Activated B cell treated with CpG ODN at 0.5 μM for 24 hours (primary cell): ENCODE data around the gene HMGB1. TPM values are rescaled to one million over a fixed set of nuclear protein-coding genes. Genes with fewer than 3 reads are reported as not detected.

ENCODE experiments used
- ATAC-seq: fragments of 200-7000 bp; cut with Tn5 transposase; one replicate; pipeline ENCODE4 v1.10.0; 2021; ENCODE audit warnings: low read depth, mild to moderate bottlenecking, moderate library complexity
- CTCF ChIA-PET: fragments of 350-600 bp; sonication (Branson Sonifier 250); formaldehyde crosslinking; loops from one replicate; lab custom pipeline; 2021; ENCODE audit warnings: antibody characterized with exemption; lab: Charles Lee
- POLR2A ChIA-PET: fragments of 350-600 bp; sonication (Branson Sonifier 250); formaldehyde crosslinking; loops from one replicate; lab custom pipeline; 2021; ENCODE audit warnings: antibody characterized with exemption; lab: Charles Lee
- DNase-seq: peaks from one replicate; pipeline ENCODE4 v3.0.0; 2022
- H3K27ac Mint-ChIP-seq: one replicate; pipeline ENCODE4 v1.8.0; 2020; ENCODE audit warnings: mixed read lengths
- H3K27me3 Mint-ChIP-seq: one replicate; pipeline ENCODE4 v1.8.0; 2021; ENCODE audit warnings: mixed read lengths
- H3K36me3 Mint-ChIP-seq: one replicate; pipeline ENCODE4 v1.8.0; 2021; ENCODE audit warnings: low read depth, mixed read lengths
- H3K4me1 Mint-ChIP-seq: one replicate; pipeline ENCODE4 v1.8.0; 2021; ENCODE audit warnings: mixed read lengths
- H3K4me3 Mint-ChIP-seq: one replicate; pipeline ENCODE4 v1.8.0; 2020; ENCODE audit warnings: mild to moderate bottlenecking, mixed read lengths
- H3K9me3 Mint-ChIP-seq: one replicate; pipeline ENCODE4 v1.8.0; 2020; ENCODE audit warnings: mixed read lengths
- intact Hi-C: fragments of 100-400 bp; cut with micrococcal nuclease; formaldehyde crosslinking; loops from one replicate; pipeline ENCODE4 v1.15.1; 2024
- total RNA-seq: library from RNA; stranded (reverse); gene quantifications from 2 replicates; pipeline ENCODE4 v1.2.3, GENCODE V29; 2022
- TF ChIP-seq, protein P1 (sequence below): fragments of 200-600 bp; IDR thresholded peaks from one replicate; pipeline ENCODE4 v1.8.0; 2022; ENCODE audit warnings: antibody characterized with exemption, mild to moderate bottlenecking

HMGB1 gene
- total RNA-seq, 1 donor from 2014 or later = 338 TPM

DNA sequence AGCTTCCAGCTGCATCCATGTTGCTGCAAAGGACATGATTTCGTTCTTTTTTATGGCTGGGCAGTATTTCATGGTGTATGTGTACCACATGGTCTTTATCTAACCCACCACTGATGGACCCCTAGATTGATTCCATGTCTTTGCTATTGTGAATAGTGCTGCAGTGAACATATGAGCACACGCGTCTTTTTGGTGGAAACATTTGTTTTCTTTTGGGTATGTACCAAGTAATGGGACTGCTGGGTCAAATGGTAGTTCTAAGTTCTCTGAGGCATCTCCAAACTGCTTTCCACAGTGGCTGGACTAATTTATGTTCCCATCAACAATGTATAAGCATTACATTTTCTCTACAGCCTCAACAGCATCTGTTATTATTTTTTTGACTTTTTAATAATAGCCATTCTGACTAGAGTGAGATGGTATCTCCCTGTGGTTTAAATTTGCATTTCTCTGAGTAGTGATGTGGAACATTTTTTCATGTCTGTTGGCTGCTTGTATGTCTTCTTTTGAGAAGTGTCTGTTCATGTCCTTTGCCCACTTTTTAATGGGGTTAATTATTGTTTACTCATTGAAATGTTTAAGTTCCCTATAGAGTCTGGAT is 50.2 kb downstream of the HMGB1 start:
- ChIA-PET POLR2A (interaction anchor here (1.0 to 2.4 kb wide), 6 partner anchors 16 to 202 kb away, joined by 3 to 17 read pairs (median 6); partner anchors contain the start of gene USPL1), CTCF (interaction anchor here (0.9 kb wide), 1 partner anchor 21 kb away, joined by 3 read pairs; no protein-coding TSS in a partner anchor)
- H3K4me1 Mint-ChIP-seq = peaks cover 78% of the 10 kb centered on the region
- ATAC-seq (peak; percentile 77), DNase-seq (no peak)
- no peaks in the 10 kb centered on the region for H3K27me3 Mint-ChIP-seq
- intact Hi-C loops = no loop called here
- peak overlapping the region; percentile 86 for H3K27ac Mint-ChIP-seq
- H3K4me3 Mint-ChIP-seq = peak overlapping the region; percentile 61
- no peaks in the 10 kb centered on the region for H3K36me3 Mint-ChIP-seq
- TF ChIP-seq, protein P1, sequence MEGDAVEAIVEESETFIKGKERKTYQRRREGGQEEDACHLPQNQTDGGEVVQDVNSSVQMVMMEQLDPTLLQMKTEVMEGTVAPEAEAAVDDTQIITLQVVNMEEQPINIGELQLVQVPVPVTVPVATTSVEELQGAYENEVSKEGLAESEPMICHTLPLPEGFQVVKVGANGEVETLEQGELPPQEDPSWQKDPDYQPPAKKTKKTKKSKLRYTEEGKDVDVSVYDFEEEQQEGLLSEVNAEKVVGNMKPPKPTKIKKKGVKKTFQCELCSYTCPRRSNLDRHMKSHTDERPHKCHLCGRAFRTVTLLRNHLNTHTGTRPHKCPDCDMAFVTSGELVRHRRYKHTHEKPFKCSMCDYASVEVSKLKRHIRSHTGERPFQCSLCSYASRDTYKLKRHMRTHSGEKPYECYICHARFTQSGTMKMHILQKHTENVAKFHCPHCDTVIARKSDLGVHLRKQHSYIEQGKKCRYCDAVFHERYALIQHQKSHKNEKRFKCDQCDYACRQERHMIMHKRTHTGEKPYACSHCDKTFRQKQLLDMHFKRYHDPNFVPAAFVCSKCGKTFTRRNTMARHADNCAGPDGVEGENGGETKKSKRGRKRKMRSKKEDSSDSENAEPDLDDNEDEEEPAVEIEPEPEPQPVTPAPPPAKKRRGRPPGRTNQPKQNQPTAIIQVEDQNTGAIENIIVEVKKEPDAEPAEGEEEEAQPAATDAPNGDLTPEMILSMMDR = no peak
- H3K9me3 Mint-ChIP-seq = no peaks in the 10 kb centered on the region

DNA sequence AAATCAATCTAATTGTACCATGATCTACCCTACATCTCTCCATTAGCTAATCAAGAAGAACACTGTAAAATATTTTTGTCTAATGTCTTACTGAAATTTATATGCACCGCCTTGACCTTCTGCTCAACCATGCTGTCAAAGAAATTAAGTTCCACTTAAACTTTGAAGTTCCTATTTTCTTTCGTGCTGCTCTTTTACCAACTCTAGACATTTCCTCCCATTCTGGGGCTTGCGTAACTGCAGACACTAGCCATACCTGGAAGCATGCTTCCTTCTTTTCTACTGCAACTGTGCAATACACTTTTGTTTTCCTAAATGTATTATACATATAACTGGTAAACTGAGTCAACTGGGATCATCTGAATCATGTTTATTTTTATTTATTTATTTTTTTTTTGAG is 51.9 kb downstream of the HMGB1 start:
- peak overlapping the region; percentile 8 for H3K27ac Mint-ChIP-seq
- intact Hi-C loops = no loop called here
- no peaks in the 10 kb centered on the region for H3K9me3 Mint-ChIP-seq
- H3K27me3 Mint-ChIP-seq = no peaks in the 10 kb centered on the region
- DNase-seq (no peak), ATAC-seq (no peak)
- H3K36me3 Mint-ChIP-seq = no peaks in the 10 kb centered on the region
- TF ChIP-seq, protein P1 = no peak
- ChIA-PET POLR2A (interaction anchor here (0.9 to 3.8 kb wide), 6 partner anchors 8 to 51 kb away, joined by 3 to 22 read pairs (median 4); partner anchors contain the start of gene UBE2L5), CTCF (interaction anchor here (0.9 to 2.3 kb wide), 3 partner anchors 8 to 49 kb away, joined by 3 to 7 read pairs (median 3); partner anchors contain the start of gene UBE2L5)
- peaks cover 80% of the 10 kb centered on the region for H3K4me1 Mint-ChIP-seq
- H3K4me3 Mint-ChIP-seq = no peak overlapping the region

DNA sequence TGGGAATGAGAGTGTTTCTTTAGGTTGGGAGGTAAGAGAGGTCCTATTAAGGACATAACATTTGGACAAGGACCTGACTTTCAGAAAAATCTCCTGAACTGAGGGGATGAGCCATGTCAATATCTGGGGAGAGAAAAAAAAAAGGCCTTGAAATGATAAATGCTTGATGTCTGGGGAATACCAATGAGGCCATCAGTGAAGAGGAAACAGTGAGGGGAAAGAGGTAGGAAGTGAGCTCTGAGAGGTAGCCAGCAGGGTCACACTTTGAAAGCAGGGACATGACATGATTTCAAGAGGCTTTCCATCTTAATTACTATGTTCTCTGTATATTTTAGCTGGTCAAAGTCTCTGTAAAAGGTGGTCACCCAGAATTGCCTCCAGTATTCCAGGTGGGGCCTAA is 53.4 kb downstream of the HMGB1 start:
- peak overlapping the region; percentile 64 for H3K27ac Mint-ChIP-seq
- H3K4me3 Mint-ChIP-seq = no peak overlapping the region
- no peaks in the 10 kb centered on the region for H3K36me3 Mint-ChIP-seq
- ChIA-PET CTCF (interaction anchor here (0.7 to 2.3 kb wide), 2 partner anchors 8 to 38 kb away, joined by 3 to 7 read pairs; no protein-coding TSS in a partner anchor), POLR2A (interaction anchor here (0.6 to 3.8 kb wide), 10 partner anchors 9 to 93 kb away, joined by 3 to 22 read pairs (median 4); partner anchors contain the start of gene UBE2L5)
- no peaks in the 10 kb centered on the region for H3K27me3 Mint-ChIP-seq
- ATAC-seq (no peak), DNase-seq (no peak)
- TF ChIP-seq, protein P1 = no peak
- peaks cover 77% of the 10 kb centered on the region for H3K4me1 Mint-ChIP-seq
- no peaks in the 10 kb centered on the region for H3K9me3 Mint-ChIP-seq
- intact Hi-C loops = no loop called here

DNA sequence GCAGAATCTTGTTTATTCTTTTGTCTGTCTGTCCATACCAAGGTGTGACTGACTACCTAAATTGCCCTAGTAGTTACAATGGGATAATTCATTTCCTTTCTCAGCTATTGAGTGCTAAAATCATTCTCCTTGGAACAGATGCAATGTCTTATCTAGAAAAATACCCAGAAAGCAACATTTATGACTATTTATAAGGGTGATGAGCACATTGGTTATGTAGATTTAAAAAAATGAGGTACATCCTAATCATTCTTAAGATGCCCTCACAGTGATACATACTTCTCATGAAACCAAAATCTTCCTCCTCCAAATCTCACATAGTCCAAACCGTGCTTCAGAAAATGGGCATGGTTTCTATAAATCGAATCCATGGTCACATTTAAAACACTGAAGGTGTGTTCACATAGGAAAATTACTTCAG is 55.0 kb downstream of the HMGB1 start:
- no peak overlapping the region for H3K4me3 Mint-ChIP-seq
- intact Hi-C loops = no loop called here
- POLR2A ChIA-PET = interaction anchor here (0.6 to 3.8 kb wide), 3 partner anchors 11 to 247 kb away, joined by 3 to 22 read pairs (median 3); partner anchors contain the start of gene UBE2L5
- H3K4me1 Mint-ChIP-seq = peaks cover 73% of the 10 kb centered on the region
- no peak for ATAC-seq
- H3K27ac Mint-ChIP-seq = peak overlapping the region; percentile 46
- TF ChIP-seq, protein P1 = no peak
- no peak for DNase-seq
- CTCF ChIA-PET = no interaction called here
- no peaks in the 10 kb centered on the region for H3K9me3 Mint-ChIP-seq
- H3K27me3 Mint-ChIP-seq = no peaks in the 10 kb centered on the region
- no peaks in the 10 kb centered on the region for H3K36me3 Mint-ChIP-seq
